PC-9 (cell line): ENCODE measurements around the gene UNC13B. TPM values are rescaled to one million over a fixed set of nuclear protein-coding genes. Genes with fewer than 3 reads are reported as not detected.

Experiments used
- BruUV-seq: library from RNA; stranded (reverse); fragments of 400-500 nt; replicated peaks from 2 replicates; lab custom pipeline; 2021; lab: Mats Ljungman, UMichigan
- CTCF ChIA-PET: fragments of 300-600 bp; sonication (Branson Sonifier 250); formaldehyde crosslinking; loops from one replicate; lab custom pipeline; 2022; ENCODE audit warnings: antibody characterized with exemption; lab: Charles Lee
- POLR2A ChIA-PET: fragments of 300-600 bp; sonication (Branson Sonifier 250); formaldehyde crosslinking; loops from one replicate; lab custom pipeline; 2022; ENCODE audit warnings: antibody characterized with exemption; ENCODE audit not compliant: unreplicated experiment; lab: Charles Lee
- DNase-seq, 2 experiments: peaks; one replicate each; pipeline versions ENCODE4 v3.0.0 to v3.0.0-alpha.2; 2015 to 2022; ENCODE audit warnings: mixed read lengths in 1 of 2
- H2AFZ ChIP-seq: fragments of 200-600 bp; sonication (generic); 2 replicates; pipeline ENCODE4 v1.8.1; 2017; ENCODE audit warnings: antibody characterized with exemption
- H3F3A ChIP-seq: fragments of 200-600 bp; sonication (generic); 2 replicates; pipeline ENCODE4 v1.8.1; 2017; ENCODE audit warnings: antibody characterized with exemption, mild to moderate bottlenecking, low read depth; ENCODE audit not compliant: insufficient read depth
- H3K27ac ChIP-seq: fragments of 200-600 bp; sonication (generic); 2 replicates; pipeline ENCODE4 v1.6.1; 2016; ENCODE audit warnings: mixed run types
- H3K27me3 ChIP-seq: fragments of 200-600 bp; sonication (generic); 2 replicates; pipeline ENCODE4 v1.6.1; 2016; ENCODE audit warnings: low read depth, mixed run types; ENCODE audit not compliant: insufficient read depth
- H3K36me3 ChIP-seq: fragments of 200-600 bp; sonication (generic); 2 replicates; pipeline ENCODE4 v1.6.1; 2016; ENCODE audit warnings: low read depth, mixed run types
- H3K4me1 ChIP-seq: fragments of 200-600 bp; sonication (generic); replicated peaks from 2 replicates; pipeline ENCODE4 v1.6.1; 2016; ENCODE audit warnings: mixed run types; ENCODE audit not compliant: insufficient read depth
- H3K4me2 ChIP-seq: fragments of 200-600 bp; sonication (generic); 2 replicates; pipeline ENCODE4 v1.6.1; 2017; ENCODE audit warnings: mixed run types
- H3K4me3 ChIP-seq: fragments of 200-600 bp; sonication (generic); 2 replicates; pipeline ENCODE4 v1.6.1; 2016; ENCODE audit warnings: mixed run types
- H3K79me2 ChIP-seq: fragments of 200-600 bp; sonication (generic); 2 replicates; pipeline ENCODE4 v1.6.1; 2017; ENCODE audit warnings: low read depth, mixed run types
- H3K9me2 ChIP-seq: fragments of 200-600 bp; sonication (generic); 2 replicates; pipeline ENCODE4 v1.8.1; 2017; ENCODE audit warnings: mild to moderate bottlenecking; ENCODE audit not compliant: insufficient read depth
- H3K9me3 ChIP-seq: fragments of 200-600 bp; sonication (generic); 2 replicates; pipeline ENCODE4 v1.8.1; 2016; ENCODE audit warnings: low read depth; ENCODE audit not compliant: insufficient read depth
- H4K20me1 ChIP-seq: fragments of 200-600 bp; sonication (generic); 2 replicates; pipeline ENCODE4 v1.8.1; 2017; ENCODE audit not compliant: insufficient read depth
- EZH2 ChIP-seq: fragments of 200-600 bp; sonication (generic); IDR thresholded peaks from 2 replicates; pipeline ENCODE4 v1.8.0; 2017; ENCODE audit warnings: antibody characterized with exemption, low read depth
- intact Hi-C: fragments of 100-400 bp; cut with micrococcal nuclease; formaldehyde crosslinking; loops from one replicate; pipeline ENCODE4 v1.10.0; 2022; ENCODE audit not compliant: unreplicated experiment
- total RNA-seq: library from RNA; stranded (reverse); gene quantifications from 2 replicates; pipeline ENCODE4 v1.2.3, GENCODE V29; 2021
- TF ChIP-seq, protein P1 (sequence below): fragments of 200-600 bp; sonication (generic); conservative IDR thresholded peaks from 2 replicates; pipeline ENCODE4 v1.6.1; 2017; ENCODE audit warnings: mixed run types, antibody characterized with exemption, mild to moderate bottlenecking, moderate library complexity

The UNC13B gene
- total RNA-seq, 1 experiment from 2014 or later: not detected

DNA sequence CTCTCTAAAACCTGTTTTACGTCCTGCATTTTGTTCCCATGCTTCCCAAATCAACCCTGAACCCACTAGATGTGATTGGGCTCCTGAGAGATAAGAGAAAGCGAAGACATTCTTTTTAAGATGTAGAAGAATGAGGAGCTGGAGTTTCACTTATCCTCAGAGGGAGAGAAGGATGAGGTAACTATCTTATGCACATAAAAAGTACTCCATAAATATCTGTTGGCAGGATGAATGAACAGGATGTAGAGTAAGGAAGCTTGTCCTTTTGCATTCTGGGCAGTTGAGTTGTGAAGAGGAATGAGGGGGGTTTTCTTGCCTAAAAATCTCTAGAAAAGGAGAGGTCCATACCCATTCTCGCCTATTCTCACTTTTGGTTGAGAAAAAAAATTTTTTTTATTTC is 163.2 kb downstream of the UNC13B start:
- Histone ChIP-seq H3K79me2 (no peaks in the 10 kb centered on the region), H3K27ac (no peak overlapping the region), H2AFZ (no peak overlapping the region), H3K4me2 (no peak overlapping the region), H3K36me3 (no peaks in the 10 kb centered on the region), H3K9me2 (no peaks in the 10 kb centered on the region), H3F3A (no peaks in the 10 kb centered on the region), H3K9me3 (no peaks in the 10 kb centered on the region), H3K27me3 (no peaks in the 10 kb centered on the region), H4K20me1 (no peaks in the 10 kb centered on the region), H3K4me3 (no peak overlapping the region), H3K4me1 (no peaks in the 10 kb centered on the region)
- POLR2A ChIA-PET: no interaction called here
- no TSS peak for BruUV-seq
- no peak for TF ChIP-seq EZH2
- TF ChIP-seq, protein P1, sequence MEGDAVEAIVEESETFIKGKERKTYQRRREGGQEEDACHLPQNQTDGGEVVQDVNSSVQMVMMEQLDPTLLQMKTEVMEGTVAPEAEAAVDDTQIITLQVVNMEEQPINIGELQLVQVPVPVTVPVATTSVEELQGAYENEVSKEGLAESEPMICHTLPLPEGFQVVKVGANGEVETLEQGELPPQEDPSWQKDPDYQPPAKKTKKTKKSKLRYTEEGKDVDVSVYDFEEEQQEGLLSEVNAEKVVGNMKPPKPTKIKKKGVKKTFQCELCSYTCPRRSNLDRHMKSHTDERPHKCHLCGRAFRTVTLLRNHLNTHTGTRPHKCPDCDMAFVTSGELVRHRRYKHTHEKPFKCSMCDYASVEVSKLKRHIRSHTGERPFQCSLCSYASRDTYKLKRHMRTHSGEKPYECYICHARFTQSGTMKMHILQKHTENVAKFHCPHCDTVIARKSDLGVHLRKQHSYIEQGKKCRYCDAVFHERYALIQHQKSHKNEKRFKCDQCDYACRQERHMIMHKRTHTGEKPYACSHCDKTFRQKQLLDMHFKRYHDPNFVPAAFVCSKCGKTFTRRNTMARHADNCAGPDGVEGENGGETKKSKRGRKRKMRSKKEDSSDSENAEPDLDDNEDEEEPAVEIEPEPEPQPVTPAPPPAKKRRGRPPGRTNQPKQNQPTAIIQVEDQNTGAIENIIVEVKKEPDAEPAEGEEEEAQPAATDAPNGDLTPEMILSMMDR: no peak
- no peak for DNase-seq
- intact Hi-C loops: no loop called here
- CTCF ChIA-PET: no interaction called here

DNA sequence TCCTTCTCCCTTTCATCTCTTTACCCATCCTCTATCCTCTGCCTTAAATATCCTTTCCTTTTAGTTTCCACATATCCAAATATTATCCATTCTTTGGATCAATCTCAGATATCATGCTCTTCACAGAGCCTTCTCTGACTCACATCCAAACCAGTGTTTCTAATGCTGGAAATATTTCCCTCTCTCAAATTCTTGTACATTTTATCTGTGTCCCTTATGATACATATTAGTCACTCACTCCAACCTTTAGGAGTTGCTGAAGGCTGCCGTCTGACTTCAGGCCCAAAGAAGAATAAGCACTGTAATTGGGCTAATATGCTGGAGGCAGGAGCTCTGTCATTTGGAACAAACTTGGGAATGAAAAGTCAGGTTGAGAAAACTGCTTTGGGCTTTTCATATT is 171.7 kb downstream of the UNC13B start:
- Histone ChIP-seq H3K27ac (no peak overlapping the region), H3K4me2 (no peak overlapping the region), H2AFZ (no peak overlapping the region), H3F3A (no peaks in the 10 kb centered on the region), H3K36me3 (no peaks in the 10 kb centered on the region), H4K20me1 (no peaks in the 10 kb centered on the region), H3K4me3 (no peak overlapping the region), H3K9me2 (no peaks in the 10 kb centered on the region), H3K4me1 (no peaks in the 10 kb centered on the region), H3K79me2 (no peaks in the 10 kb centered on the region), H3K27me3 (no peaks in the 10 kb centered on the region), H3K9me3 (no peaks in the 10 kb centered on the region)
- BruUV-seq: no TSS peak
- ChIA-PET CTCF (no interaction called here), POLR2A (no interaction called here)
- intact Hi-C loops: no loop called here
- DNase-seq: no peak
- no peak for TF ChIP-seq EZH2
- TF ChIP-seq, protein P1: no peak

DNA sequence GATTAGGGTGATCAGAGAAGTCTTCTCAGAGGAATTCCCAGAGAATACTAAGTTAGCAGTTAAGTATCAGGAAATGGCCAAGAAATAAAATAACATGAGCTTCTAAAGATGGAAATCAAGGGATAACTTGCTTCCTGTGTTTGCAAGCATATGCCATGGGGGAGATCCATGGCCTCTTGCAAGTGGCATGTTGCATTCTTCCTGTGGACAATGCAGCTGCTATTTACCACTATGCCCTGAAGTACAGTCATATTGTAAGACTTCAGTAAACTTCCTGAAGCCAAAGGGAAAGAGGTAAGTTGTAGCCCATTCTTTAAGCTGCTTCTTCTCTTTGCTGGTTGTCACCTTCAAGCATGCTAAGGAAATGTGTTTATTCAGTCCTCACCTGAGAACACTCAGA is 173.4 kb downstream of the UNC13B start:
- H3K4me3 ChIP-seq: no peak overlapping the region
- TF ChIP-seq EZH2: no peak
- TF ChIP-seq, protein P1: no peak
- no peaks in the 10 kb centered on the region for H4K20me1 ChIP-seq
- no peaks in the 10 kb centered on the region for H3F3A ChIP-seq
- no peak overlapping the region for H3K27ac ChIP-seq
- no peaks in the 10 kb centered on the region for H3K9me3 ChIP-seq
- DNase-seq: no peak
- H3K9me2 ChIP-seq: no peaks in the 10 kb centered on the region
- H3K4me2 ChIP-seq: no peak overlapping the region
- BruUV-seq: no TSS peak
- no peak overlapping the region for H2AFZ ChIP-seq
- H3K79me2 ChIP-seq: no peaks in the 10 kb centered on the region
- ChIA-PET POLR2A (no interaction called here), CTCF (no interaction called here)
- no peaks in the 10 kb centered on the region for H3K36me3 ChIP-seq
- H3K27me3 ChIP-seq: no peaks in the 10 kb centered on the region
- H3K4me1 ChIP-seq: no peaks in the 10 kb centered on the region
- intact Hi-C loops: no loop called here
